Astrocyte (in vitro differentiated cells and primary cell): ENCODE data around the gene FSD1.

ENCODE experiments used
- CTCF ChIP-seq: IDR thresholded peaks from 2 replicates; pipeline ENCODE4 v1.5.1; 2011; ENCODE audit warnings: low read depth, mild to moderate bottlenecking, inconsistent platforms, low read length, moderate library complexity; ENCODE audit not compliant: insufficient read depth
- EZH2 ChIP-seq: IDR thresholded peaks from 2 replicates; pipeline ENCODE4 v1.6.1; 2012; ENCODE audit warnings: mild to moderate bottlenecking, low read length, inconsistent platforms; ENCODE audit not compliant: insufficient read depth

GRCh38 chr19:4313847-4314490, 9.6 kb downstream of the FSD1 start:
- TF ChIP-seq CTCF: no peak
- no peak for TF ChIP-seq EZH2
